ENCODE measurements around the gene SPINK8. TPM values are rescaled to one million over a fixed set of nuclear protein-coding genes. Genes with fewer than 3 reads are reported as not detected.
A peak's percentile ranks its signal among the peaks of the same experiment; 100 is the strongest.

Gene SPINK8
- total and polyA plus RNA-seq, 4 donors: not detected

DNA sequence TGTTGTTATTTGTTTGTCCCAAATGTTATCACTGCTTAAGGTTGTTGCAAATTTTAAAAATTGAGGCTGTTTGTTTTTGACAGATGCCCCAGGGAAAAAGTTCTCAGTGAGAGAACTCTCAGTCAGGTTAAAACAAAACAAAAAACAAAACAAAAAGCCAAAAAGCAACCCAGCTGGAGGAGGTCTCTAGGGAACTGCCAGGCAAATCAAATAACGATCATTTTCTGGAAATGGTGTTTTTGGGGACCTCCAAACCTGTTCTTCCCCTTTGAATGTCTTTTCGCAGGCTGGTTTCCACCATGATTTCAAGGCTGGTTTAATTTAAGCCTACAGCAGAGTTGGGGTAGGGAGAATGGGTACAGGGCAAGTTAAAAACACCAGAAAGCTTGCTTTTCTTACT, 27.2 kb downstream of the SPINK8 start:
- intact Hi-C loops (cut with DNase I): no loop called here

DNA sequence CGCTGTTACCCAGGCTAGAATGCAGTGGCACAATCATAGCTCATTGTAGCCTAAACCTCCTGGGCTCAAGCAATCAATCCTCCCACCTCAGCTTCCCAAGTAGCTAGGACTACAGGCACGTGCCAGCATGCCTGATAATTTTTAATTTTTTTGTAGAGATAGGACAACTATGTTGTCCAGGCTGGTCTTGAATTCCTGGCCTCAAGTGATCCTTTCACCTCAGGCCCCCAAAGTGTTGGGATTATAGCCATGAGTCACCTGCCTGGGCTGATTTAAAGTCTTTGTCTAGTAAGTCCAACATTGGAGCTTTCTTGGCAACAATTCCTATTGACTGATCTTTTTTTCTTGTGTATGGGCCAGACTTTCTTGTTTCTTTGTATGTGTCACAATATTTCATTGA, 28.1 kb downstream of the SPINK8 start:
- no peak overlapping the region for H3K27ac ChIP-seq (ENCODE audit: low read depth in 1 of 2, low read length in 2 of 2)
- no peaks in the 10 kb centered on the region for H3K9me3 ChIP-seq (ENCODE audit: control insufficient read depth, low read length)
- DNase-seq (no peak), ATAC-seq (ENCODE audit: low FRiP score) (no peak)
- no peaks in the 10 kb centered on the region for H3K36me3 ChIP-seq (ENCODE audit: control insufficient read depth in 1 of 2, insufficient read depth in 2 of 2, low read length in 1 of 2)
- intact Hi-C loops (cut with DNase I): no loop called here
- no peaks in the 10 kb centered on the region for H3K27me3 ChIP-seq (ENCODE audit: control insufficient read depth in 1 of 2, insufficient read depth in 2 of 2, low read length in 1 of 2)
- H3K4me1 ChIP-seq (ENCODE audit: control insufficient read depth in 1 of 2, insufficient read depth in 2 of 2, low read length in 2 of 2): no peaks in the 10 kb centered on the region
- no peak overlapping the region for H3K4me3 ChIP-seq (ENCODE audit: low read length in 2 of 2)
- 67 to 71% methylated on average over 2 of the region's 2 CpGs for WGBS, 2 donors

More for the DNA sequence above, 27.2 kb downstream of the SPINK8 start:
- no peak for DNase-seq
- no peaks in the 10 kb centered on the region for H3K9me3 ChIP-seq (ENCODE audit: control insufficient read depth, low read length)
- H3K4me3 ChIP-seq (ENCODE audit: low read length in 2 of 2): no peak overlapping the region
- H3K4me1 ChIP-seq (ENCODE audit: control insufficient read depth in 1 of 2, insufficient read depth in 2 of 2, low read length in 2 of 2): no peaks in the 10 kb centered on the region
- H3K27me3 ChIP-seq (ENCODE audit: control insufficient read depth in 1 of 2, insufficient read depth in 2 of 2, low read length in 1 of 2): no peaks in the 10 kb centered on the region
- H3K36me3 ChIP-seq (ENCODE audit: control insufficient read depth in 1 of 2, insufficient read depth in 2 of 2, low read length in 1 of 2): no peaks in the 10 kb centered on the region
- ATAC-seq (ENCODE audit: low FRiP score): no peak
- 64 to 72% methylated on average over 2 of the region's 2 CpGs for WGBS, 2 donors
- no peak overlapping the region for H3K27ac ChIP-seq (ENCODE audit: low read depth in 1 of 2, low read length in 2 of 2)

- Histone ChIP-seq H3K36me3 (ENCODE audit: control insufficient read depth in 1 of 2, insufficient read depth in 2 of 2, low read length in 1 of 2) (peaks cover 0 to 1% of the 10 kb centered on the region in 2 donors), H3K27ac (ENCODE audit: low read depth in 1 of 2, low read length in 2 of 2) (no peak overlapping the region), H3K4me3 (ENCODE audit: low read length in 2 of 2) (no peak overlapping the region), H3K4me1 (ENCODE audit: control insufficient read depth in 1 of 2, insufficient read depth in 2 of 2, low read length in 2 of 2) (peaks cover 0 to 6% of the 10 kb centered on the region in 2 donors), H3K9me3 (ENCODE audit: control insufficient read depth, low read length) (no peaks in the 10 kb centered on the region), H3K27me3 (ENCODE audit: control insufficient read depth in 1 of 2, insufficient read depth in 2 of 2, low read length in 1 of 2) (no peaks in the 10 kb centered on the region)
- ATAC-seq (ENCODE audit: low FRiP score): no peak
- DNase-seq: no peak
- intact Hi-C loops (cut with DNase I): no loop called here
- WGBS, 2 donors: 97 to 98% methylated on average over 2 of the region's 2 CpGs
Measured at GRCh38 chr3:48303021-48303420, 30.4 kb downstream of the SPINK8 start.

DNA sequence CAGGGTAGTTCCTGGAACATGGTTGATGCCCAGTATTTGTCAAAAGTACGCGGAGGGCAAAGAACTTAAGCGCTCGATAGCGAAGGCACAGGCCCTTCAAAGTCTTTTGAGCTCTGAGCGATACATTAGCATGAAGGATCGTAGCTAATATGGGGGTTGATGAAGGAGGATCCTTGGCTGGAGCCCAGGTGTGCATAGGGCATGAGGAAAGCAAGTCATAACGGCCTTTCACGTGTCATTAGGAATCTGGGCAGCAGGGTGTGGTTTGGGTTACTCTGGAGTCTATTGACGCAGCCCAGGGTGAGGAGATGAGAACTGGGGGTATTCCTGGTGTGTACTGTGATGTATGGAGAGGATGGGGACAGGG, 31.7 kb downstream of the SPINK8 start:
- peak overlapping the region; percentile 80 to 86 for H3K4me3 ChIP-seq (ENCODE audit: low read length in 2 of 2)
- peaks cover 0 to 6% of the 10 kb centered on the region in 2 donors for H3K4me1 ChIP-seq (ENCODE audit: control insufficient read depth in 1 of 2, insufficient read depth in 2 of 2, low read length in 2 of 2)
- peak overlapping the region; percentile 73 to 91 for H3K27ac ChIP-seq (ENCODE audit: low read depth in 1 of 2, low read length in 2 of 2)
- intact Hi-C loops (cut with DNase I): no loop called here
- ATAC-seq (ENCODE audit: low FRiP score) (no peak), DNase-seq (no peak)
- H3K27me3 ChIP-seq (ENCODE audit: control insufficient read depth in 1 of 2, insufficient read depth in 2 of 2, low read length in 1 of 2): no peaks in the 10 kb centered on the region
- 6 to 12% methylated on average over 10 of the region's 10 CpGs for WGBS, 2 donors
- peaks cover 0 to 4% of the 10 kb centered on the region in 2 donors for H3K36me3 ChIP-seq (ENCODE audit: control insufficient read depth in 1 of 2, insufficient read depth in 2 of 2, low read length in 1 of 2)
- H3K9me3 ChIP-seq (ENCODE audit: control insufficient read depth, low read length): no peaks in the 10 kb centered on the region

- WGBS, 2 donors: 0 to 1% methylated on average over 64 to 70 of the region's 70 CpGs
- H3K27ac ChIP-seq (ENCODE audit: low read depth in 1 of 2, low read length in 2 of 2): peak within 1 kb of the TSS; percentile 91 to 93
- intact Hi-C loops (cut with DNase I): no loop called here
- no peaks in the 10 kb centered on the region for H3K27me3 ChIP-seq (ENCODE audit: control insufficient read depth in 1 of 2, insufficient read depth in 2 of 2, low read length in 1 of 2)
- peaks cover 0 to 4% of the 10 kb centered on the region in 2 donors for H3K36me3 ChIP-seq (ENCODE audit: control insufficient read depth in 1 of 2, insufficient read depth in 2 of 2, low read length in 1 of 2)
- ATAC-seq (ENCODE audit: low FRiP score) (peak; percentile 99), DNase-seq (peak; percentile 95 to 98)
- peak within 1 kb of the TSS; percentile 80 to 86 for H3K4me3 ChIP-seq (ENCODE audit: low read length in 2 of 2)
- no peaks in the 10 kb centered on the region for H3K9me3 ChIP-seq (ENCODE audit: control insufficient read depth, low read length)
- H3K4me1 ChIP-seq (ENCODE audit: control insufficient read depth in 1 of 2, insufficient read depth in 2 of 2, low read length in 2 of 2): peaks cover 0 to 6% of the 10 kb centered on the region in 2 donors
Measured at GRCh38 chr3:48301020-48301799, 32.3 kb downstream of the SPINK8 start, which contains the start of gene NME6. Gene NME6, minus strand, starts transcription at chr3:48301367.

GRCh38 chr3:48299746-48300712, 33.4 kb downstream of the SPINK8 start:
- WGBS, 2 donors: 84 to 89% methylated on average over 13 of the region's 13 CpGs
- intact Hi-C loops (cut with DNase I): no loop called here
- peak overlapping the region; percentile 80 to 86 for H3K4me3 ChIP-seq (ENCODE audit: low read length in 2 of 2)
- peaks cover 3 to 6% of the 10 kb centered on the region in 2 donors for H3K36me3 ChIP-seq (ENCODE audit: control insufficient read depth in 1 of 2, insufficient read depth in 2 of 2, low read length in 1 of 2)
- H3K9me3 ChIP-seq (ENCODE audit: control insufficient read depth, low read length): no peaks in the 10 kb centered on the region
- H3K27ac ChIP-seq (ENCODE audit: low read depth in 1 of 2, low read length in 2 of 2): no peak overlapping the region
- H3K4me1 ChIP-seq (ENCODE audit: control insufficient read depth in 1 of 2, insufficient read depth in 2 of 2, low read length in 2 of 2): peaks cover 0 to 6% of the 10 kb centered on the region in 2 donors
- DNase-seq (no peak), ATAC-seq (ENCODE audit: low FRiP score) (no peak)
- no peaks in the 10 kb centered on the region for H3K27me3 ChIP-seq (ENCODE audit: control insufficient read depth in 1 of 2, insufficient read depth in 2 of 2, low read length in 1 of 2)

GRCh38 chr3:48297111-48297810, 36.2 kb downstream of the SPINK8 start:
- H3K27me3 ChIP-seq (ENCODE audit: control insufficient read depth in 1 of 2, insufficient read depth in 2 of 2, low read length in 1 of 2): no peaks in the 10 kb centered on the region
- ATAC-seq (ENCODE audit: low FRiP score): no peak
- peaks cover 0 to 6% of the 10 kb centered on the region in 2 donors for H3K4me1 ChIP-seq (ENCODE audit: control insufficient read depth in 1 of 2, insufficient read depth in 2 of 2, low read length in 2 of 2)
- no peak overlapping the region for H3K27ac ChIP-seq (ENCODE audit: low read depth in 1 of 2, low read length in 2 of 2)
- 93 to 95% methylated on average over 5 of the region's 5 CpGs for WGBS, 2 donors
- intact Hi-C loops (cut with DNase I): no loop called here
- H3K9me3 ChIP-seq (ENCODE audit: control insufficient read depth, low read length): no peaks in the 10 kb centered on the region
- DNase-seq: no peak
- H3K36me3 ChIP-seq (ENCODE audit: control insufficient read depth in 1 of 2, insufficient read depth in 2 of 2, low read length in 1 of 2): peaks cover 5 to 16% of the 10 kb centered on the region in 2 donors
- H3K4me3 ChIP-seq (ENCODE audit: low read length in 2 of 2): no peak overlapping the region

- peaks cover 0 to 6% of the 10 kb centered on the region in 2 donors for H3K4me1 ChIP-seq (ENCODE audit: control insufficient read depth in 1 of 2, insufficient read depth in 2 of 2, low read length in 2 of 2)
- H3K36me3 ChIP-seq (ENCODE audit: control insufficient read depth in 1 of 2, insufficient read depth in 2 of 2, low read length in 1 of 2): peaks cover 5 to 16% of the 10 kb centered on the region in 2 donors
- no peaks in the 10 kb centered on the region for H3K9me3 ChIP-seq (ENCODE audit: control insufficient read depth, low read length)
- DNase-seq (no peak), ATAC-seq (ENCODE audit: low FRiP score) (no peak)
- intact Hi-C loops (cut with DNase I): no loop called here
- H3K27ac ChIP-seq (ENCODE audit: low read depth in 1 of 2, low read length in 2 of 2): no peak overlapping the region
- 95 to 97% methylated on average over 4 of the region's 4 CpGs for WGBS, 2 donors
- no peaks in the 10 kb centered on the region for H3K27me3 ChIP-seq (ENCODE audit: control insufficient read depth in 1 of 2, insufficient read depth in 2 of 2, low read length in 1 of 2)
- no peak overlapping the region for H3K4me3 ChIP-seq (ENCODE audit: low read length in 2 of 2)
Measured at GRCh38 chr3:48296699-48297098, 36.8 kb downstream of the SPINK8 start.

Data from aorta (tissue), 5 donors.